ENCODE measurements around the gene CDC42EP4. TPM values are rescaled to one million over a fixed set of nuclear protein-coding genes. Genes with fewer than 3 reads are reported as not detected.

The CDC42EP4 gene
- total RNA-seq, 2 donors from 2014 or later = 1.1 to 1.7 TPM

DNA sequence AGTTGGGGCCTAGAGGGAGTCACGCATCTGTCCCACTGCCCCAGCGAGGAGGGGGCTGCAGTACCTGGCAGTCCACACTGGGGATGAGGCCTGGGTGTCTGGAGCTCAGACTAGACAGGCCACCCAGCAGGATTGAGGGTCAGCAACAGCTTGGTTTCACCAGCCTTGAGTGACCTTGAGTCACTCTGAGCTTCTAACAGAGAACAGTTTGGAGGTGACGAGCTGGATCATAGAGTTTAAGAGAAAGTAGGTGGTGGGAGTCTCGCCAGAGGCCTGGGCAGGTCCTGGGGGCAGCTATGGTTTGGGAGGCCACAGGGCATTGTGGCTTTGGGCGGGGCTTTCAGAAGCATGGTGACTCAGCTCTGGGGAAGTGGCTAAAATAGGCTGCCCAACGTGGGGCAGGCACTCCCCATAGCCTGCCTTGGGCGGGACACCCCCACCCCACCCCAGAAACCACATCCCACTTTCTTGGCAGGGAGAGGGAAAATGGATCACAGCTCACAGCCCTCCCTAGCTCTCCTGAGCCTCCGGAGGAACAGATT lies 20.5 kb downstream of the CDC42EP4 start:
- DNase-seq (ENCODE audit: low spot score) (no peak), ATAC-seq (peak; percentile 83)
- Mint-ChIP-seq H3K9me3 (no peaks in the 10 kb centered on the region), H3K27ac (peak overlapping the region; percentile 30 to 85), H3K27me3 (peaks cover 0 to 5% of the 10 kb centered on the region in 2 donors), H3K36me3 (no peaks in the 10 kb centered on the region), H3K4me1 (ENCODE audit: low read depth in 2 of 2) (peaks cover 21 to 23% of the 10 kb centered on the region in 2 donors), H3K4me3 (peak overlapping the region; percentile 53)

DNA sequence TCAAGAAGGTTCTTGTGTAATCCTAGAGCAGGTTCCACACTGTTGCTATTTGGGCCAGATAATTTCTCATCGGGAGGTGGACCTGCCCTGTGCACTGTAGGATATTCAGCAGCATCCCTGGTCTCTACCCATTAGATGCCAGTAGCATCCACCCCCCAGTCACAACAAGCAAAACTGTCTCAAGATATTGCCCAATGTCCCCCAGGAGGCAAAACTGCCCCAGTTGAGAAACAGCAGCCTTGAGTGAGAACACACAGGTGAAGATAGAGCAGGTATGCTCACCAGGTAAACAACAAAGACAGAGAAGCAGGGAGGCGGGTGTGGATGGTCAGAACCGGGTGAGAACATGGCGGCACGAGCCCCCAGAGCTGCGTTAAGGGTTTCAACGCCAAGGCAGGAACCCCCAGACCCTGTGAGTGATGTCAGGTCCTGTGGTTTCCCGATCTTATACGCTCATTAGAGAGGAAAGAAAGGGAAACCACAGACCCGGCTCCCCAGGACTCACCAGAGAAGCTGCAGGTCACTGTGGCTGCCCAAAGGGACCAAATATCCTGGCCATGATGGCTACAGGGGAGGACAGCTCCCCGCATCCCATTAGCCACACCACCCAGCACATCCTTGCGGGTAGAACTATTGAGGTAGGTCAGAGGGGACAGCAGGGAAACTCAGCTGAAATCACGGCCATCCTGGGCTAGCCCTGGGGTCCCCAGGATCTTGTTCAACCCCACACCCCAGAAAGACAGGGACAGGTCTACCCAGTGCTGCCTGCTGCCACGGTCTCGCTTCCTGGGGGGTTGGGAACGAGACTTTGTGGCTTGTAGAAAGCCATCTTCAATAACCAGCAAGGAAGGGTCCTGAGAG lies 21.2 kb downstream of the CDC42EP4 start:
- peaks cover 0 to 5% of the 10 kb centered on the region in 2 donors for H3K27me3 Mint-ChIP-seq
- H3K4me3 Mint-ChIP-seq = peak overlapping the region; percentile 53
- peak in 1 of 2 donors; percentile 21 for ATAC-seq
- DNase-seq (ENCODE audit: low spot score) = no peak
- H3K9me3 Mint-ChIP-seq = no peaks in the 10 kb centered on the region
- H3K27ac Mint-ChIP-seq = peak overlapping the region; percentile 30 to 85
- H3K36me3 Mint-ChIP-seq = no peaks in the 10 kb centered on the region
- peaks cover 21 to 23% of the 10 kb centered on the region in 2 donors for H3K4me1 Mint-ChIP-seq (ENCODE audit: low read depth in 2 of 2)

DNA sequence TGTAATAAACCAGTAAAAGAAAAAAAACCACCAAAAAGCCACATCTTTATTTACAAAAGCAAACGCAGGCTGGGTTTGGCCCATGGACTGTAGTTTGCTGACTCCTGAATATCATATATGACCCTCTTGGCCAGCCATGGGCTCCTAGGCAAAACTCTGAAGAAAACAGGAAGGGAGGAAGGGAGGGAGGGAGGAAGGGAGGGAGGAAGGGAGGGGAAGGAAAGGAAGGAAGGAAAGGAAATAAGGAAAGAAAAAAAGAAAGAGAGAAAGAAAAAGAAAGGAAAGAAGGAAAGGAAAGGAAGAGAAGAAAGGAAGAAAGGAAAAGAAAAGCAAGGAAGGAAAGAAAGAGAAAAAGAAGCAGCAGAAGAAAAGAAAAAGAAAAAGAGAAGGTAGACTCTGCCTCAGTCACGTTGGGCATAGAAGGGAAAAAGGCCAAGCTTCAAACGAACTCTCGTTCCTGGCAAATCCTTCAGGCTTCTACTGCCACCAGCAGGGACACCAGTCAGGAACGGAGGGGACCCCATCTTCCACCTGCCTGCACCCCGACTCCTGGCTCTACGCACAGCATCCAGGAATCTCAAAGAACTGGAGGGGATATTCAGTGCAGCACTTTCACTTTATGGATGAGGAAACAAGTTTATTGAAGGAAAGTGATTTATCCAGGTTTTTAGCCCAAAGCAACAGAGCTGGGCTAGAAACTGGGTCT lies 22.1 kb downstream of the CDC42EP4 start:
- H3K4me1 Mint-ChIP-seq (ENCODE audit: low read depth in 2 of 2) = peaks cover 21 to 23% of the 10 kb centered on the region in 2 donors
- no peaks in the 10 kb centered on the region for H3K36me3 Mint-ChIP-seq
- DNase-seq (ENCODE audit: low spot score) (no peak), ATAC-seq (no peak)
- H3K27ac Mint-ChIP-seq = no peak overlapping the region
- H3K9me3 Mint-ChIP-seq = no peaks in the 10 kb centered on the region
- H3K4me3 Mint-ChIP-seq = no peak overlapping the region
- H3K27me3 Mint-ChIP-seq = peaks cover 0 to 5% of the 10 kb centered on the region in 2 donors

DNA sequence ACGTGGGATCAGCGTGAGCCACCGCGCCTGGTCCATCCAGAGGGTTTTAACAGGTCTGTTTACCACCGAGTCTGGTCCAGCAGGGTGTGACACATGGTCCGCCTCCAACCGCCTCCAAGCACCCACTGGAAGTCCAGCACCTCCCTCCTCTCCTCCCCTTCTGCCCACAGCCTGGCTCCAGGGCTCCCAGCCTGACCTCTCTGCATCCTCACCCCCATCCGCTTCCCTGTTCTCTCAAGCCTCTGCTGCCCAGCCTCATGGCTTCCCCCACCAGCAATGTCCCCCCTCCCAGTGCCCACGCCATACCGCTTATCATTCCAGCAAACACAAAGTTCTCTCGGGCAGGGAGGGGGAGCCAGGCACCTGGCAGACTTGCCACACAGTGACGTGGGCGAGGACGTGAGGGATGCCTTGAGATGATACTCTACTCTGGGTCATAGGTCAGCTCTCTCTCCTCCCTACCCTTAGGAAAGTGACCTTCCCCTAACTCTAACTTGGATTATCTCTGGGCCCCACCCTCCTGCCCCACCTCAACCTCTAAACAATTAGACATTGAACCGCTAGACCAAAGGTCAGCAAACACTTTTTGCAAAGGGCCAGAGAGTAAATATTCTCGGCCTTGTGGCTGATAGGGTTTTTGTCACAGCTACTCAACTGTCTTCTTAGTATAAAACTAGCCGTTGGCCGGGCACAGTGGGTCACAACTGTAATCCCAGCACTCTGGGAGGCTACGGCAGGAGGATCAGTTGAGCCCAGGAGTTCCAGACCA lies 23.1 kb downstream of the CDC42EP4 start:
- no peaks in the 10 kb centered on the region for H3K9me3 Mint-ChIP-seq
- H3K36me3 Mint-ChIP-seq = no peaks in the 10 kb centered on the region
- DNase-seq (ENCODE audit: low spot score) (no peak), ATAC-seq (no peak)
- no peak overlapping the region for H3K27ac Mint-ChIP-seq
- peaks cover 0 to 5% of the 10 kb centered on the region in 2 donors for H3K27me3 Mint-ChIP-seq
- peaks cover 21 to 23% of the 10 kb centered on the region in 2 donors for H3K4me1 Mint-ChIP-seq (ENCODE audit: low read depth in 2 of 2)
- no peak overlapping the region for H3K4me3 Mint-ChIP-seq

DNA sequence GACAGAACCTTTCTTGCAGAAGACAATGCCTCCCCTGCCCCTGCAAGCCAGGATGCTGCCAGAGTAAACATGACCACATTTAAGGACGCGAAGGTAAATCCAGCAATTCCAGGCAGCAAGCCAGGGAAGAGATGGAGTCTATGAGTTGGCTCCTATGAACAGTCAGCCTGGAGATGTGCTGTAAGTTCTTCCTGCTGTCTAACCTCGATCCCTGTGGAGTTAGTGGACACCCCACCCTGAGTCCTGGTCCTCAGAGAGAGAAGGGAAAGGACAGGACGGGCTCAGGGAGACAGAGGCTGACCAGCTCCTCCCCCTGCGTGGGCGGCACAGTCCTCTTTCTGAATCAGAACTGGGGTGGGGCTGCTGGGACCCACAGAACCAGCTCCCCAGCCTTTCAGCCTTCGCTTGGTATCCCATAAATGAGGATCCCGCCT lies 24.9 kb downstream of the CDC42EP4 start:
- H3K27me3 Mint-ChIP-seq = peaks cover 0 to 5% of the 10 kb centered on the region in 2 donors
- no peak for DNase-seq (ENCODE audit: low spot score)
- peaks cover 17 to 23% of the 10 kb centered on the region in 2 donors for H3K4me1 Mint-ChIP-seq (ENCODE audit: low read depth in 2 of 2)
- no peaks in the 10 kb centered on the region for H3K36me3 Mint-ChIP-seq
- no peak overlapping the region for H3K27ac Mint-ChIP-seq
- ATAC-seq = no peak
- no peak overlapping the region for H3K4me3 Mint-ChIP-seq
- H3K9me3 Mint-ChIP-seq = no peaks in the 10 kb centered on the region

DNA sequence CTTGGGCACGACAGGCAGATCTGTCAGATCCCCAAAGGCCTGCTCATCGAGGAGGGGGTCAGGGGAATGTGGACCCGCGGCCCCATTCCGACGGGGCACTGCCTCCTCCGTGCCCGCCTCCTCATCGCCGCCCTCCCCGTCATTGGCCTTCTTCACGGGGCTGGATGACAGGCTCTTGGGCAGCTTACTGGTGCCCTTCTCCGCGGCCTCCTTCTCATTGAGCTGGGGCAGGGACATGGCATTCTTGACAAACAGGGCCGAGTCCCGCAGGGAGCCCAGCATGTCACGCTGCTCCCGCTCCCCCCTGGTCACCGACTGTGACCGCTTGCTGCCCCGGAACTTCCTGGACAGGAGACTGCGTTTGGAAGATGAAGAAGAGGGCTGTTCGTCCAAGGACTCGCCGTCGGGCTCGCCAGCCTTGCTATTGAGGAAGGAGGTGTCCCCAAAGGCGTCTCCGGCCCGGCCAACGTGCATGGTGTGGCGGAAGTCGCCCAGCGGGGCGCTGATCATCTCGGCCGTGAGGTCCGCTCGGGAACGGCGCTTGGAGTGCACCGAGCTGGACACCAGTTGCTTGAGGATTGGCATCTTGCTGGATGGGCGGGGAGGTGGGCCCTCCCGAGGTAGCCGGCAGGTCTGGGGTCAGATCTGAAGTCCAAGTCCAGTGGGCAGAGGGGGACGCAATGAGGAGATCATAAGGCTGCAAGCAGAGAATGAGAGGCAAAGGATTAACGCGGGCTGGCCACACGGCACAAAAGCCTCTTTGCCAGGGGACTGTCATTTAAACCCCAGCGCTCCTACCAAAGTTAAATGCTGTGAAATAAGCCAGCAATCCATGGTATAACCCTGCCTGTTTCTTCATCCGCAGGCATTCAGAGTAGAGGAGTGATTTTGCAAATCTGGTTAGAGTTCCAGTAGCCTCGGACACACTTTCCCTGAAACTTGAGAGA lies 25.6 kb downstream of the CDC42EP4 start:
- no peak for DNase-seq (ENCODE audit: low spot score)
- H3K4me1 Mint-ChIP-seq (ENCODE audit: low read depth in 2 of 2) = peaks cover 10 to 18% of the 10 kb centered on the region in 2 donors
- no peaks in the 10 kb centered on the region for H3K9me3 Mint-ChIP-seq
- H3K4me3 Mint-ChIP-seq = no peak overlapping the region
- no peak overlapping the region for H3K27ac Mint-ChIP-seq
- no peak for ATAC-seq
- peaks cover 0 to 5% of the 10 kb centered on the region in 2 donors for H3K27me3 Mint-ChIP-seq
- no peaks in the 10 kb centered on the region for H3K36me3 Mint-ChIP-seq

DNA sequence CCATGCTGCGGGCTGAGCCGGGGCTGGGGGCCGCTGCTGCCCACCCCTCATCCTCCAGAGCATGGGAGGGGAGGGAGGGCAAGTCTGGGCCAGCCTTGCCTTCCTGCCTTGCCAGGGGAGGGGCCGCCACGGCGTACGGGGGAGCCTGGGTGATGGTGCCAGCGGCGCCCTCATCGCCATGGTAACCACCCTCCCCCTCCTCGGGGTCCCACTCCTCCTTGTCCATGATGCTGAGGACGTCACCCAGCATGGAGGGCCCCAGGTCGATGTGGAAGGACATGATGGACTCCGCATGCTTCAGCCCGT lies 26.2 kb downstream of the CDC42EP4 start:
- ATAC-seq (no peak), DNase-seq (ENCODE audit: low spot score) (no peak)
- peaks cover 4 to 12% of the 10 kb centered on the region in 2 donors for H3K4me1 Mint-ChIP-seq (ENCODE audit: low read depth in 2 of 2)
- no peak overlapping the region for H3K4me3 Mint-ChIP-seq
- H3K36me3 Mint-ChIP-seq = no peaks in the 10 kb centered on the region
- H3K27ac Mint-ChIP-seq = no peak overlapping the region
- H3K9me3 Mint-ChIP-seq = no peaks in the 10 kb centered on the region
- peaks cover 0 to 5% of the 10 kb centered on the region in 2 donors for H3K27me3 Mint-ChIP-seq

DNA sequence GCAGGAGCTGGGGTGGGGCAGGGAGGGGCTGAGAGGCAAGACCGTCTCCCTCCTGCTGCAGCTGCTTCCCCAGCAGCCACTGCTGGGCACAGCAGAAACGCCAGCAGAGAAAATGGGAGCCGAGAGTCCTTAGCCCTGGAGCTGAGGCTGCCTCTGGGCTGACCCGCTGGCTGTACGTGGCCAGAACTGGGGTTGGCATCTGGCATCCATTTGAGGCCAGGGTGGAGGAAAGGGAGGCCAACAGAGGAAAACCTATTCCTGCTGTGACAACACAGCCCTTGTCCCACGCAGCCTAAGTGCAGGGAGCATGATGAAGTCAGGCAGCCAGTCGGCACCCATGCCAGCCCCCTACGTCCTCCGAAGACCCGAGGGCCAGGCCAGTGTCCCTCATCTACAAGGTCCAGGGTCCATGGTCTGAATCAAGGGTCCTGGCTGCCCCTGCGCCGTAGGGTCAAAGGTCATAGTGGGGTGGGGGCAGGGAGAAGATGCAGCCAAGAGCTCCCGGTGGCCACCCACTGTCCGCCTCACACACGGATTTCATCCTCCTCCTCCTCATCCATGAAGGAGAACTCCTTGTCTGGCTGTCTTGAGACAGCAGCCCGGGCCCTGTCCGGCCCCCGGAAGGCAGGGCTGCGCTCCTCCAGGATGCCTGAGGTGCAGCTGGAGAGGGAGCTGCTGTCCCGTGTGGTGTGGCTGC lies 26.7 kb downstream of the CDC42EP4 start:
- Mint-ChIP-seq H3K27ac (no peak overlapping the region), H3K4me1 (ENCODE audit: low read depth in 2 of 2) (peaks cover 0 to 8% of the 10 kb centered on the region in 2 donors), H3K36me3 (no peaks in the 10 kb centered on the region), H3K9me3 (no peaks in the 10 kb centered on the region), H3K27me3 (peaks cover 0 to 2% of the 10 kb centered on the region in 2 donors), H3K4me3 (no peak overlapping the region)
- DNase-seq (ENCODE audit: low spot score) (no peak), ATAC-seq (no peak)

DNA sequence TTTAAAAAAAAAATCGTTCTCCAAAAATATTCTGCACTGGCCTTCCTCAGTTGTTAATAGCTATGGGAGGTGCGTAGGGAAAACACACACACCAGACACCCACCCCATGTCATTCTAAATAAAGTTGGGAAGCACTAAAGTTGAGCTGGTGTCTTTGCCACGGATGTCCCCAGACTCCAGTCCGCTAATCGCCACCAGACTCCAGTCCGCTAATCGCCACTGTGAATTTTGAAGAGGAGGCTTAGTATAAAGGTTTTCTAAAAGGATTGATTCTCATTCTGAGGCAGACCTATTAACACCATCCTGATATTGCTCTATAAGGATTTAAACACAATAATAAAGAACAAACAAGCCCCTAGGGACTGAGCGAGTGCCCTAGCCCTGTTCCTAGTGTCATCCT lies 27.4 kb downstream of the CDC42EP4 start:
- H3K36me3 Mint-ChIP-seq = no peaks in the 10 kb centered on the region

DNA sequence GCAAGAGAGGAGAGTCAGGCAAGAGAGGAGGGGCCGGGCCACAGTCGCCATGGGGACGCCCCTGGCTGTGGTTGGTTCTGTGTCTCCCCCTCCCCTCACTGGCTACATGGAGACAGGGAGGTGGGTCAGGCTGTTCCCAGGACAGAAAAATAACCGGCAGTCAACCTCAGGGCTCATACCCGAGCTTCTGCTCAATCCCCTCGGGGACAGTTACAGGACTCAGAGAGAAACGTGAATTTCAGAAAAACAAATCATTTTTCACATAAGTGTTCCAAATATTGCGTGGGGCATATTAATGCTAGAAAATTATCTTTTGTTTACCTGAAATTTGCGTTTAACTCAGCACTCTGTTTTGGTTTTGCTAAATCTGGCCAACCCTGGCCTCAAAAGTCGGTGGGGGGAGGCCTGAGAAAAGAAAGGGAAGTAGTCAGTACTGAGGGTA lies 27.9 kb downstream of the CDC42EP4 start:
- ATAC-seq (no peak), DNase-seq (ENCODE audit: low spot score) (no peak)
- Mint-ChIP-seq H3K27me3 (peaks cover 0 to 5% of the 10 kb centered on the region in 2 donors), H3K4me1 (ENCODE audit: low read depth in 2 of 2) (no peaks in the 10 kb centered on the region), H3K27ac (no peak overlapping the region), H3K9me3 (no peaks in the 10 kb centered on the region), H3K36me3 (no peaks in the 10 kb centered on the region), H3K4me3 (no peak overlapping the region)

More for the DNA sequence above, 27.4 kb downstream of the CDC42EP4 start:
- no peak overlapping the region for H3K27ac Mint-ChIP-seq
- peaks cover 0 to 2% of the 10 kb centered on the region in 2 donors for H3K27me3 Mint-ChIP-seq
- no peaks in the 10 kb centered on the region for H3K9me3 Mint-ChIP-seq
- peaks cover 0 to 2% of the 10 kb centered on the region in 2 donors for H3K4me1 Mint-ChIP-seq (ENCODE audit: low read depth in 2 of 2)
- ATAC-seq = no peak
- H3K4me3 Mint-ChIP-seq = no peak overlapping the region
- DNase-seq (ENCODE audit: low spot score) = no peak

DNA sequence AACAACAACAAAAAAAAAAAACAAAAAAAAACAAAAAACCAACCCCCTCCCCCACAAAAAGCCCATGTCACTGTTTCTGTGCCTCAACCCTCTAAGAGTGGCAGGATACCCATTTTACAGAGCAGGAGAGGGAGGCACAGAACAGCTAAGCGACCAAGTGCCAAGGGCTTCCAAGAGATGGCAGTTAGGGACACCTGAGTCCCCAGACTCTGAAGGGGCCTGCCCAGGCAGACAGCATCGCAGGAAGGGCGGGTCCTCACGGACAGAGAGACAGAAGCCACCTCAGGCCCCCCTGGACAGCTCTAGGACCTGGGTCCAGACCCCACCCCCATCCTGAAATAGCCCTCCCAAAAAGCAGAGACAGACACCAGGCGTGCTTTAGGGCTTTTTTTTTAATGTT lies 28.6 kb downstream of the CDC42EP4 start:
- DNase-seq (ENCODE audit: low spot score) (no peak), ATAC-seq (no peak)
- peaks cover 0 to 5% of the 10 kb centered on the region in 2 donors for H3K27me3 Mint-ChIP-seq
- H3K4me3 Mint-ChIP-seq = no peak overlapping the region
- H3K9me3 Mint-ChIP-seq = no peaks in the 10 kb centered on the region
- H3K4me1 Mint-ChIP-seq (ENCODE audit: low read depth in 2 of 2) = no peaks in the 10 kb centered on the region
- H3K36me3 Mint-ChIP-seq = no peaks in the 10 kb centered on the region
- no peak overlapping the region for H3K27ac Mint-ChIP-seq

DNA sequence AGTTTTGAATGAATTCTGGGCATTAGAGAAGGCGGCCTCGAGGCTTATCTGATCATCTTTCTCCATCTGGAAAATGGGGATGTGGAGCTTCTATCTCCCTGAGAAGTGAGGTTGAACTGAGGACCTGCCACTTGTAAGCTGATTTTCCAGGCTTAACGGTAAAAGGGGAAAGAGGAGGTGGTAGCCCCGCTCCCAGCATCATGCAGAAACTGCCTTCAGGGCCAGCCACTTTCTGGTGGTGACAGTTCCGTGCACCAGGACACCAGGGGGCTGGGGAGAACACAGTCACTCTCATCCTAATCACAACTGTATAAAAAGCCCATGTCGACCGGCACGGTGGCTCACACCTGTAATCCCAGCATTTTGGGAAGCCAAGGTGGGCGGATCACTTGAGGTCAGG lies 29.2 kb downstream of the CDC42EP4 start:
- DNase-seq (ENCODE audit: low spot score) (no peak), ATAC-seq (no peak)
- Mint-ChIP-seq H3K27ac (no peak overlapping the region), H3K4me3 (no peak overlapping the region), H3K36me3 (no peaks in the 10 kb centered on the region), H3K9me3 (no peaks in the 10 kb centered on the region), H3K4me1 (ENCODE audit: low read depth in 2 of 2) (no peaks in the 10 kb centered on the region), H3K27me3 (peaks cover 0 to 5% of the 10 kb centered on the region in 2 donors)

All from natural killer cell treated with Interleukin-12 subunit alpha and Interleukin-12 subunit beta and Interleukin-15 and Interleukin-18, amount 100 ng/mL, for 72 hours (primary cell).